T-cell (primary cell): ENCODE measurements around the gene ID2. TPM values are rescaled to one million over a fixed set of nuclear protein-coding genes. Genes with fewer than 3 reads are reported as not detected.

Experiments used
- ATAC-seq, 4 experiments: fragments of 200-7000 bp in 3 of 4; fragments of 150-1000 bp in 1 of 4; cut with Tn5 transposase; replicated peaks in 1 of 4; 1 replicate in 3 of 4; 2 replicates in 1 of 4; pipeline ENCODE4 v1.10.0; 2021; ENCODE audit warnings: moderate library complexity in 3 of 4, mild to moderate bottlenecking in 2 of 4, moderate number of reproducible peaks in 1 of 4
- CTCF ChIA-PET, 2 donors: fragments of 300-600 bp; sonication (Branson Sonifier 250); formaldehyde crosslinking; loops; one replicate each; lab custom pipeline; 2022; ENCODE audit warnings: antibody characterized with exemption in 2 of 2; lab: Charles Lee
- POLR2A ChIA-PET, 2 donors: fragments of 300-600 bp; sonication (Branson Sonifier 250); formaldehyde crosslinking; loops; one replicate each; lab custom pipeline; 2022; ENCODE audit warnings: antibody characterized with exemption in 2 of 2; lab: Charles Lee
- DNase-seq, 35 experiments: peaks; one replicate each; pipeline versions ENCODE4 v3.0.0 to v3.0.0-alpha.2; 2013 to 2023
- H3K27ac ChIP-seq: one replicate; pipeline ENCODE4 v1.5.1; 2013; ENCODE audit warnings: low read length
- H3K27me3 ChIP-seq, 2 experiments: replicated peaks in 1 of 2; 1 replicate in 1 of 2; 2 replicates in 1 of 2; pipeline versions ENCODE4 v1.6.1 to v1.7.0; 2013; ENCODE audit warnings: low read length in 1 of 2, mixed read lengths in 1 of 2; ENCODE audit not compliant: control insufficient read depth in 2 of 2, insufficient read depth in 2 of 2; ENCODE audit errors: extremely low read depth in 1 of 2
- H3K36me3 ChIP-seq, 2 donors: 1 replicate in 1 of 2; 2 replicates in 1 of 2; pipeline versions ENCODE4 v1.6.1 to v1.7.0; 2013; ENCODE audit warnings: low read length in 1 of 2; ENCODE audit not compliant: control insufficient read depth in 2 of 2, insufficient read depth in 1 of 2; ENCODE audit errors: extremely low read depth in 1 of 2
- H3K4me1 ChIP-seq, 2 experiments: 1 replicate in 1 of 2; 2 replicates in 1 of 2; pipeline versions ENCODE4 v1.6.1 to v1.7.0; 2013; ENCODE audit warnings: low read length in 2 of 2, mixed read lengths in 1 of 2; ENCODE audit not compliant: insufficient read depth in 2 of 2, control insufficient read depth in 1 of 2; ENCODE audit errors: extremely low read depth in 1 of 2
- H3K4me3 ChIP-seq, 2 donors: 1 replicate in 1 of 2; 2 replicates in 1 of 2; pipeline versions ENCODE4 v1.5.1 to v1.7.0; 2013; ENCODE audit warnings: mild to moderate bottlenecking in 2 of 2, low read length in 1 of 2, moderate library complexity in 1 of 2; ENCODE audit not compliant: control insufficient read depth in 1 of 2; ENCODE audit errors: extremely low read depth in 1 of 2
- H3K9me3 ChIP-seq: 2 replicates; pipeline ENCODE4 v1.7.0; 2013
- H3K27ac Mint-ChIP-seq, 2 donors: one replicate each; pipeline ENCODE4 v1.8.0; 2020 to 2021; ENCODE audit warnings: mild to moderate bottlenecking in 2 of 2, mixed read lengths in 2 of 2
- H3K27me3 Mint-ChIP-seq, 2 donors: one replicate each; pipeline ENCODE4 v1.8.0; 2021 to 2022; ENCODE audit warnings: mixed read lengths in 2 of 2
- H3K36me3 Mint-ChIP-seq: one replicate; pipeline ENCODE4 v1.8.0; 2021; ENCODE audit warnings: mixed read lengths
- H3K4me1 Mint-ChIP-seq, 3 donors: one replicate each; pipeline ENCODE4 v1.8.0; 2020 to 2022; ENCODE audit warnings: mixed read lengths in 3 of 3, mild to moderate bottlenecking in 1 of 3
- H3K4me3 Mint-ChIP-seq, 3 donors: one replicate each; pipeline ENCODE4 v1.8.0; 2020 to 2022; ENCODE audit warnings: mild to moderate bottlenecking in 3 of 3, mixed read lengths in 3 of 3, moderate library complexity in 3 of 3
- H3K9me3 Mint-ChIP-seq, 3 donors: one replicate each; pipeline ENCODE4 v1.8.0; 2020 to 2022; ENCODE audit warnings: mixed read lengths in 3 of 3
- WGBS: methylation state at CpG from one replicate; pipeline ENCODE4 v1.1.5; 2013; ENCODE audit warnings: missing lambda C conversion rate; ENCODE audit not compliant: insufficient coverage; 5-methylcytosine and 5-hydroxymethylcytosine counted together
- total RNA-seq, 35 experiments: library from RNA in 6 of 35; stranded (reverse) in 6 of 35; fragments of 120-200 nt in 1 of 35; gene quantifications; one replicate each; pipeline versions ENCODE4 v1.2.1 to v1.2.4 and lab custom pipeline; 2013 to 2026

Gene ID2
- total RNA-seq, 5 donors from 2014 or later (not counting 1 experiment from before 2014, with no cell fraction given): 55.5 to 153 (median 71.1) TPM

GRCh38 chr2:8642366-8643068, 39.3 kb upstream of the ID2 start:
- Histone ChIP-seq H3K27ac (no peak overlapping the region), H3K9me3 (no peaks in the 10 kb centered on the region), H3K36me3 (no peaks in the 10 kb centered on the region), H3K4me3 (no peak overlapping the region), H3K27me3 (peaks cover 0 to 4% of the 10 kb centered on the region in 2 experiments), H3K4me1 (peaks cover 0 to 4% of the 10 kb centered on the region in 2 experiments)
- Mint-ChIP-seq H3K27ac (no peak overlapping the region), H3K36me3 (no peaks in the 10 kb centered on the region), H3K4me3 (no peak overlapping the region), H3K4me1 (peaks cover 0 to 2% (median 0%) of the 10 kb centered on the region in 3 donors), H3K27me3 (no peaks in the 10 kb centered on the region), H3K9me3 (no peaks in the 10 kb centered on the region)
- ATAC-seq: no peak
- CTCF ChIA-PET: interaction anchor here in 1 of 2 donors (0.5 kb wide), 1 partner anchor 42 kb away, joined by 4 read pairs; no protein-coding TSS in a partner anchor
- DNase-seq: no peak
- WGBS: 90% methylated on average over 5 of the region's 12 CpGs
- POLR2A ChIA-PET: no interaction called here

GRCh38 chr2:8643250-8643995, 38.4 kb upstream of the ID2 start:
- peaks cover 0 to 4% of the 10 kb centered on the region in 2 experiments for H3K4me1 ChIP-seq
- CTCF ChIA-PET: no interaction called here

DNA sequence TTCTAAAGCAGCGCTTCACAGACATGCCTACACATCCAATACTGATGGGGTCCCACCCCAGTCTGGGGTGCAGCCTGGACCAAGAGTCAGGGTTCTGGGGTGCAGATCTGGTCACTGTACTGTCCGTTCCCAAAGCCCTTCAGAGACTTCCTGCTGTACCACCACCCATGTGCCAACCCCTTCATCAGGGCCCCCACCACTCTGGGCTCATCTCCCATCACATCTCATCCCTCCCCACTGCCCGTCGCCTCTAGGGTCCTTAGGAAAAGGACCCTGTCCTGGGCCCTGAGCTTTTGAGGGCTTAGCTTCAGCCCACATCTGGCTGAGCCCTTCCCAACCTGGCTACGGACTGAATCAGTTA, 37.9 kb upstream of the ID2 start:
- Mint-ChIP-seq H3K4me3 (no peak overlapping the region), H3K27me3 (no peaks in the 10 kb centered on the region), H3K36me3 (no peaks in the 10 kb centered on the region), H3K9me3 (no peaks in the 10 kb centered on the region), H3K4me1 (peaks cover 0 to 2% (median 0%) of the 10 kb centered on the region in 3 donors), H3K27ac (no peak overlapping the region)
- Histone ChIP-seq H3K27ac (no peak overlapping the region), H3K4me1 (peaks cover 0 to 4% of the 10 kb centered on the region in 2 experiments), H3K9me3 (no peaks in the 10 kb centered on the region), H3K4me3 (no peak overlapping the region), H3K27me3 (no peaks in the 10 kb centered on the region), H3K36me3 (no peaks in the 10 kb centered on the region)
- ChIA-PET POLR2A (no interaction called here), CTCF (no interaction called here)
- DNase-seq (no peak), ATAC-seq (no peak)
- WGBS: 96% methylated on average over 4 of the region's 5 CpGs

More at GRCh38 chr2:8643250-8643995, 38.4 kb upstream of the ID2 start:
- Histone ChIP-seq H3K27me3 (peaks cover 0 to under 1% of the 10 kb centered on the region in 2 experiments), H3K27ac (no peak overlapping the region), H3K36me3 (no peaks in the 10 kb centered on the region), H3K4me3 (no peak overlapping the region), H3K9me3 (no peaks in the 10 kb centered on the region)
- 93% methylated on average over 3 of the region's 7 CpGs for WGBS
- ATAC-seq: no peak
- no peaks in the 10 kb centered on the region for H3K9me3 Mint-ChIP-seq
- POLR2A ChIA-PET: no interaction called here
- no peak overlapping the region for H3K4me3 Mint-ChIP-seq
- H3K27ac Mint-ChIP-seq: no peak overlapping the region
- H3K4me1 Mint-ChIP-seq: peaks cover 0 to 2% (median 0%) of the 10 kb centered on the region in 3 donors
- H3K36me3 Mint-ChIP-seq: no peaks in the 10 kb centered on the region
- DNase-seq: no peak
- no peaks in the 10 kb centered on the region for H3K27me3 Mint-ChIP-seq

- Mint-ChIP-seq H3K36me3 (no peaks in the 10 kb centered on the region), H3K9me3 (no peaks in the 10 kb centered on the region), H3K4me1 (peaks cover 0 to 2% (median 0%) of the 10 kb centered on the region in 3 donors), H3K27me3 (no peaks in the 10 kb centered on the region), H3K4me3 (no peak overlapping the region), H3K27ac (no peak overlapping the region)
- H3K36me3 ChIP-seq: no peaks in the 10 kb centered on the region
- H3K27ac ChIP-seq: no peak overlapping the region
- H3K4me1 ChIP-seq: peaks cover 0 to 4% of the 10 kb centered on the region in 2 experiments
- ChIA-PET POLR2A (interaction anchor here in 1 of 2 donors (0.9 kb wide), 1 partner anchor 827 kb away, joined by 3 read pairs; no protein-coding TSS in a partner anchor), CTCF (no interaction called here)
- H3K4me3 ChIP-seq: no peak overlapping the region
- ATAC-seq (peak in 2 of 4 experiments; percentile 23 to 33), DNase-seq (peak in 1 of 35 experiments; percentile 9)
- 92% methylated on average over 12 of the region's 19 CpGs for WGBS
- no peaks in the 10 kb centered on the region for H3K27me3 ChIP-seq
- no peaks in the 10 kb centered on the region for H3K9me3 ChIP-seq
Measured at GRCh38 chr2:8644605-8645175, 37.2 kb upstream of the ID2 start.

GRCh38 chr2:8645176-8645831, 36.6 kb upstream of the ID2 start:
- Histone ChIP-seq H3K9me3 (no peaks in the 10 kb centered on the region), H3K4me1 (peaks cover 0 to 4% of the 10 kb centered on the region in 2 experiments), H3K27ac (no peak overlapping the region), H3K4me3 (no peak overlapping the region), H3K36me3 (no peaks in the 10 kb centered on the region), H3K27me3 (no peaks in the 10 kb centered on the region)
- H3K9me3 Mint-ChIP-seq: no peaks in the 10 kb centered on the region
- no peak overlapping the region for H3K27ac Mint-ChIP-seq
- peaks cover 0 to 2% (median 0%) of the 10 kb centered on the region in 3 donors for H3K4me1 Mint-ChIP-seq
- ChIA-PET POLR2A (interaction anchor here in 1 of 2 donors (0.9 kb wide), 1 partner anchor 828 kb away, joined by 3 read pairs; no protein-coding TSS in a partner anchor), CTCF (no interaction called here)
- no peak overlapping the region for H3K4me3 Mint-ChIP-seq
- 98% methylated on average over 44 of the region's 51 CpGs for WGBS
- ATAC-seq: no peak
- no peaks in the 10 kb centered on the region for H3K36me3 Mint-ChIP-seq
- no peak for DNase-seq
- no peaks in the 10 kb centered on the region for H3K27me3 Mint-ChIP-seq
